ENCODE measurements around the gene RGS9.
"Not testable (repeated sequence)": the region's sequence is repeated elsewhere in the genome, so short reads cannot be mapped to it uniquely, and the experiment has no call there.

Gene RGS9

DNA sequence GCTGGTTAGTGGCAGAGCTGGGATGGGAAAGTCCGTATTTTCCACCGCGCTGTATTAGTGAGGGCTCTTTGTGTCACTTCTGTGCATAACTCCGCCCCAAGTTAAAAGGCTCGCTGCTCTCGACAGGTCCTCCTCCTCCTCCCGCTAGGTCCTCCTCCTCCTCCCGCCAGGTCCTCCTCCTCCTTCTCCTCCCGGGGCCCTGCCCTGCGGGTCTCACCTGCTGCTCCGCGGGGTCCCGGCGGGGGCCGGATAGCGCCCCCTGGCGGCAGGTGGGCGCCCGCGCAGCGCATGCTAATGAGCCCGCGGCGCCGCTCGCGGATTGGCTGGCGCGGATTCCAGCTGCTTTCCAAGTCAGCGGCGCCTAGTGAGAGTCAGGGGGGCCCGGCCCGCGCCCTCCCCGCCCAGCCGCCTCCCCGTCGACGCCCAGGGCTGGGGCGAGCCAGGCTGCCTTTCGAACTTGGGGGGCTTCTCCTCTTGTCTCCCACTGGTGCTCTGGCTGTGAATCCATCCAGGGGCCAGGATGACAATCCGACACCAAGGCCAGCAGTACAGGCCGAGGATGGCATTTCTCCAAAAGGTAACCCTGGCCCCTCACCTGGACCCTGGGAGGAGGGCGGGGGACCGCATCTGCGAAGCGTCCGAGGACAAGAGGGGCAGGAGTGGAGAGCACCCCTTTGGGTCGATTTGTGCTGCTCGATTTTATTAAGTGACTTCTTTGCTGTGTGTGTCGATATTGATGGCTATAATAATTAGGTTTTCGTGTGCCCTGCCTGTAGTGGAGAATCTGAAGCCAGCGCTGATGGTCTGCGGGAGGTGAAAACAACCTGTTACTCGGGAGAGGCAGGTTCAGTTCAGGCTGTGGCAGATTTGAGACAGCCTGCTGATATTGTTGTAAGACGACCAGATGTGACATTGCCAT lies at the start of gene RGS9:
RGS9 (plus strand) TSS at position 350 of the 919 bp plus-strand sequence; CDS start at position 521, 171 bp downstream.
- DNase-seq (ENCODE audit: low spot score), result peak; percentile 80

- DNase-seq (ENCODE audit: low spot score), result no peak
These were observed 48.4 kb upstream of the RGS9 start for GRCh38 chr17:65088621-65089360.

DNA sequence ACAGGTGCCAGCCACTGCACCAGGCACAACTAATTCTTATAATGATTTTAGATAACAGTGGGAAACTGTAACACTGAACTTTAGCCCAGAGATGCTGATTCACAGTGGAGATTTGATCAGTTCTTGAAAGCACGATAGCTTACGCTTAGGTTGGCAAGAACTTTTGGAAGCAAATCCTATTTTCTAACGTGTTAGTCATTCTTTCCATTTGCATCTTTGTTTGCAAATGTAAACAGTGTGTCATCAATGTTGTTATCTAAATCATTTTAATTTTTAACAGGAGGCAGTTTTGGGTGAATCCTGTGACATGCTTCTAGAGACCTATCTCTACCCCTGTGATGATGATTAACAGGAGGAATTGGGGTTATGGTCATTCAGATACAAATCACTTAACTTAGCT lies 44.9 kb upstream of the RGS9 start:
- no peak for DNase-seq (ENCODE audit: low spot score)

GRCh38 chr17:65092721-65093356 lies 44.3 kb upstream of the RGS9 start:
- DNase-seq (ENCODE audit: low spot score), result not testable (repeated sequence)

DNA sequence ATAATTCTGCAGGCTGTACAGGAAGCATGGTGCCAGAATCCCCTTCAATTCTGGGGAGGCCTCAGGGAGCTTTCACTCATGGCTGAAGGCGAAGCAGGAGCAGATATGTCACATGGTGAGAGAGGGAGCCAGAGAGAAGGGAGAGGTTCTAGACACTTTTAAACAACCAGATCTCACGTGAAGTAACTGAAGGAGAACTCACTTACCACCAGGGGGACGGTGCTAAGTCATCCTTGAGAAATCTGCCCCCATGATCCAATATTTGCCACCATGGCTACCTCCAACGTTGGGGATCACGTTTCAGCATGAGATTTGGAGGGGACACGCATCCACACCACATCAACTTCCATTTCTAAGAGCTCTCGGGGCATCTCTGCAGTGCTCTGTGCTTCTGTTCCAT lies 43.2 kb upstream of the RGS9 start:
- DNase-seq (ENCODE audit: low spot score), result no peak

- no peak for DNase-seq (ENCODE audit: low spot score)
These were observed 41.7 kb upstream of the RGS9 start for GRCh38 chr17:65095465-65095864.

DNA sequence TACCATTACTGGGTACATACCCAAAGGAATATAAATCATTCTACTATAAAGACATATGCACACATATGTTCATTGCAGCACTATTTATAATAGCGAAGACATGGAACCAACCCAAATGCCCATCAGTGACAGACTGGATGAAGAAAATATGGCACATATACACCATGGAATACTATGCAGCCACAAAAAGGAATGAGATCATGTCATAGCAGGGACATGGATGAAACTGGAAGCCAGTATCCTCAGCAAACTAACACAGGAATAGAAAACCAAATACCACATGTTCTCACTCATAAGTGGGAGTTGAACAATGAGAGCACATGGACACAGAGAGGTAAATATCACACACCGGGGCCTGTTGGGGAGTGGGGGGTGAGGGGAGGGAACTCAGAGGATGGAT lies 40.8 kb upstream of the RGS9 start:
- DNase-seq (ENCODE audit: low spot score), result not testable (repeated sequence)

- no peak for DNase-seq (ENCODE audit: low spot score)
These were observed 40.1 kb upstream of the RGS9 start for GRCh38 chr17:65097110-65097509.

DNA sequence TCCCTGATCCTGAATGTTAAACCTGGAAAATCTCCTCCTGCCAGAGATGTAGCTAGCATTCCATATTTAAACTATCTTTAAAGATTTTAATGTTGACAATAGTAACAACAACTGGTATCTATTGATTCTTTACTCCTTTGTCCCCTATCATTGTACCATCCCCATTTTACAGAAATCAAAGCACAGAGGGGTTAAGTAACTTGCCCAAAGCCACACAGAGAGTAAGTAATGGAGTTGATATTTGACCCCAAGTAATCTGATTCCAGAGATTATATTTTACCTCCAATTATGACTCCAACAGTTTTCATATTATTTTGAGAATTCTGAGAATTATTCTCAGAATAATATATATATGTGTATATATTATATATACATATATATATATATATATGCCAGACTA lies 37.7 kb upstream of the RGS9 start:
- DNase-seq (ENCODE audit: low spot score), result no peak

GRCh38 chr17:65099941-65100315 lies 37.2 kb upstream of the RGS9 start:
- peak; percentile 81 for DNase-seq (ENCODE audit: low spot score)

DNA sequence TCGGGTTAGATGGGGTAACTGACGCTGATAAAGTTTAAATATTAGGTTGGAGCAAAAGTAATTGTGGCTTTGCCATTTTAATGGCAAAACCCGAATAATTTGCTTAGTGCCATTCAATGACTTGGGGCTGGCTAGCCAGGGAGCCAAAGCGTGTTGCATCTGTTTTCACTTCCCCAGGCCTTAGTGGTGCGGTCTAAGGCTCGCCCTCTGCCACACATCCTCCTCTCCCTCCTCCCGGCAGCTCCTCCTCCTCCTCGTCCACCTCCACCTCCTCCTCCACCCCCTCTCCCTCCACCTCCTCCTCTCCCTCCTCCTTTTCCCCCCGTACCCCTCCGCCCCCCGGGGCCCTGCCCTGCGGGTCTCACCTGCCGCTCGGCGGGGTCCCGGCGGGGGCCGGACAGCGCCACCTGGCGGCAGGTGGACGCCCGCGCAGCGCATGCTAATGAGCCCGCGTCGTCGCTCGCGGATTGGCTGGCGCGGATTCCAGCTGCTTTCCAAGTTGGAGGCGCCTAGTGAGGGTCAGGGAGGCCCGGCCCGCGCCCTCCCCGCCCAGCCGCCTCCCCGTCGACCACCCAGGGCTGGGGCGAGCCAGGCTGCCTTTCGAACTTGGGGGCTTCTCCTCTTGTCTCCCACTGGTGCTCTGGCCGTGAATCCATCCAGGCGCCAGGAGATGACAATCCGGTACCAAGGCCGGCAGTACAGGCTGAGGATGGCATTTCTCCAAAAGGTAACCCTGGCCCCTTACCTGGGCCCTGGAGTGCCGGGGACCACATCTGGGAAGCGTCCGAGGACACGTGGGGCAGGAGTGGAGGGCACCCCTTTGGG lies 36.6 kb upstream of the RGS9 start:
- DNase-seq (ENCODE audit: low spot score), result peak; percentile 75

DNA sequence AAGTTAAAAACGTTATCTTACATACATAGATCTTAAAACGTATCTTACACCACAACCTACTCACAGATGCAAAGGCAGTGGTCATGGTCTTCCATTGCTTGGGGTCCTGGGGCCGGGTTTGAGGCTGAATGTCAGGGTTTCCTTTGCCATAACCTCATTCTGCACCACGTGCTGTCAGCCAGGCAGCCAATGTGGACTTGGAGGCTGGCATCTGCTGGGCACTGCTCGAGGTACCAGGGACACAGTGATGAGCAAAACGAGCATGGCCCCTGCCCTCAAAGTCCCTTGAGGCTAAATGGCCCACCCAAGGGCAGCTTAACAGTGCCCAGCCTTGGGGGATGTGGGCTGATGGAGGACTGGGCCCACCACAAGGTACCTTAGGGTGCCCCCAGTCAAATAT lies 35.8 kb upstream of the RGS9 start:
- DNase-seq (ENCODE audit: low spot score), result no peak

GRCh38 chr17:65102235-65102634 lies 34.9 kb upstream of the RGS9 start:
- no peak for DNase-seq (ENCODE audit: low spot score)

DNA sequence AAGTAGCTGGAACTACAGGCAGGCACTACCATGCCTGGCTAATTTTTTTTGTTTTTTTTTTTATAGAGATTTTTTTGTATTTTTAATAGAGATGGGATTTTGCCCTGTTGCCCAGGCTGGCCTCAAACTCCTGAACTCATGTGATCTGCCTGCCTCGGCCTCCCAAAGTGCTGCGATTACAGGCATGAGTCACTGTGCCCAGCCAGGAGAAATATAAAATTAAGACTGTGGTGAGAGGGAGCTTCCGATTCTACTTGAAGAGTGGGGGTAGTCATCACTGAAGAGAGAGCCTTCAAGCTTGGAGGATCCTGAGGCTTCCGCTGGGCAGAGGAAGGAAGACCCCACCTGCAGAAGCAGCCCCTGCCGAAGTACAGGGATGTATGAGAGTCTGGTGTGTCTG lies 34.4 kb upstream of the RGS9 start:
- no peak for DNase-seq (ENCODE audit: low spot score)

GRCh38 chr17:65103431-65103830 lies 33.7 kb upstream of the RGS9 start:
- DNase-seq (ENCODE audit: low spot score), result no peak

DNA sequence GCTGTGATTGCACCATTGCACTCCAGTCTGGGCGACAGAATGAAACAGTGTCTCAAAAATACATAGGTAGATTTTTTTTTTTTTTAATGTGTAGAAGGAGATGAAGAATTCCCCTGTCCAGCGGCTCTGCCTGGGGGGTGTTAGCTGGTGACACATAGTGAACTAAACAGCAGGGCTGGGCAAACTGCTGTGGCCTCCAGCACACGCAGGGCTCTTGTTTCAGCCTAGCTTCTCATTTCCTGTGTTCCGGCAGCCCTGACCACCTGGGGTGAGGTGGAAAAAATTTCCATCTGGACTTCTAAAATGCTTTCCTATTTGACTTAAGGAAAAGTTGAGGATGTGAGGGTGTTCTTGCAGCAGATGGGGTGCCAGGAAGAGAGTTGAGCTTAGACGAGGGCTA lies 33.3 kb upstream of the RGS9 start:
- DNase-seq (ENCODE audit: low spot score), result no peak

- DNase-seq (ENCODE audit: low spot score), result no peak
These were observed 32.6 kb upstream of the RGS9 start for GRCh38 chr17:65104541-65104940.

DNA sequence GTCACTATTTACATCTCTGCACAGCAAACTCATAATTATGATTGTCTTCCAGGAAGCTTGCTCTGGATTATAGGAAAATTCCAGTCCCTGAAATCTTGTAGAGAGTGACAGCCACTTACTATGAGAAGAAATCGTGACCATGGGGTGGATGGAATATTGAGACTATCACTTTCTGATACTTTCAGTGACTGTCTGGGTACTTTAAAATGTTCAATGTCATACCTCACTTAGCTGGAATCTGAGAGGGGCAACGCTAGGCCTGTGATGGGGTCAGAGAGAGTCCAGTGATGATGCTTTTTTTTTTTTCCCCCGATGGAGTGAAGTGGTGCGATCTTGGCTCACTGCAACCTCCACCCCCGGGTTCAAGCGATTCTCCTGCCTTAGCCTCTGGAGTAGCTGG lies 32.2 kb upstream of the RGS9 start:
- DNase-seq (ENCODE audit: low spot score), result no peak

DNA sequence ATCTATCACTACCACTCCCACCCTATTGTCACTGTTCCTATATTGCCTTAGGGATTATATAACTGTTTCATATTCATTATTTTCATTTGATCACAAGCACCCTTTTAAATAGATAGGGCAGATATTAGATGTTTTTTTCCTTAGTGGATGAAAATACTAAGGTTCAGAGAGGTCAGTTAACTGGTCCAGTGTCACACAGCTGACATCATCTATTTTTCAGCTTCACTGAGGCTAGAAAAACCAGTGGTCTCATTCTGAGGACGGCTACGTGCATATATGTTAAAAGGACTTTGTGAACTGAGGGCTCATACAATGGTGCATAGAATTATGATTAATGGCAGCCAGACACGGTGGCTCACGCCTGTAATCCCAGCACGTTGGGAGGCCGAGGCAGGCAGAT lies 29.0 kb upstream of the RGS9 start:
- no peak for DNase-seq (ENCODE audit: low spot score)

DNA sequence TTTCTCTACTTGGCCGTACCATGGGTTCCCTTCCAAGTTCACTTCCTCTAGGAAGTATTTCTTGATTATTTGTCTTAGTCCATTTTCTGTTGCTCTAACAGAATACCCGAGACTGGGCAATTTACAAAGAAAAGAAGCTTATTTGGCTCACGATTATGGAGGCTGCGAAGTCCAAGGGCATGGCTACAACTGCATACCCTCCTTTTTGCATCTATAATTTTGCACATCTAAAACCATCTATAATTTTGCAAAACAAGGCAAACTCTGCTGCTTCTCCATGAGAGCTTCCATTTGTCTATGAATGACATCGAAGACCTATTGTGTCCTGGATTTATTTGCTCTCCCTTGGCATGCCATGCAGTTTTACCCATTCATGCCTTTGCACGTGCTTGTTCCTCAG lies 27.6 kb upstream of the RGS9 start:
- DNase-seq (ENCODE audit: low spot score), result no peak

DNA sequence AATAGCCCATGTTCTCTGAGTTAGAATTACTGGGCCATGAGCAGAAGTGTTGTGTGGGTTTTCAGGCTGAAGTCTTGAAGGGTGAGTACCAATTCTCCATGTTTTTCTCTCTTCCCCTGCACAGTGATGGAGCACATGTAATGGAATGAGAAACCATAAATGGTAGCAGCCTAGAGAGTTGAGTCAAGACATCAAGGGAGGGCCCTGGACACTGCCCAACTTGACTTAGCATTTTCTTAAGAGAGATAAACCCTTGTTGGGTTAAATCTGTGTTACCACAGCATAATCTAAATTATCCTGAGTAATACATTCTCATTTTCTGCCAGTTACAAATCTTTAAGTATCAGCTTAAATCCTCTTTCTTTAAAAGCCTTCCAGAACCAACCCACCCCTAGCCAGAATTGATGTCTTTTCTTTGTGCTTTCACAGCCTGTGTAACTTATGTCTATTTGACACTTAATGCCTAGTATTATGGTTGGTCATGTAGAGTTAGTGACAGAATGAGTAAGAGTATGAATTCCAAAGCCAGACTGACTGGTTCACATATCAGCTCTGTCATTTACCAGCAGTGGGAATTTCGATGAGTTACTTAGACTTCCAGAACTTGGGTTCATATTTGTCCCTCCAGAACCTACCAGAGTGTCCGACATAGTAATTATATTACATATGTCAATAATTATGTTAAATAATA lies 27.0 kb upstream of the RGS9 start:
- DNase-seq (ENCODE audit: low spot score), result no peak

All from SW480 (cell line).